Stomach smooth muscle (tissue), 2 donors: ENCODE results near the gene ABCA13.
A peak's percentile ranks its signal among the peaks of the same experiment; 100 is the strongest.
"Not testable (repeated sequence)": the region's sequence is repeated elsewhere in the genome, so short reads cannot be mapped to it uniquely, and the experiment has no call there.

Experiments
- H3K27ac ChIP-seq: one replicate; pipeline ENCODE4 v1.7.0; 2013; ENCODE audit warnings: mild to moderate bottlenecking, low read length, inconsistent platforms
- H3K27me3 ChIP-seq, 2 donors: one replicate each; pipeline ENCODE4 v1.7.0; 2013; ENCODE audit warnings: low read length in 2 of 2; ENCODE audit not compliant: insufficient read depth in 2 of 2, control insufficient read depth in 1 of 2
- H3K36me3 ChIP-seq, 2 donors: one replicate each; pipeline ENCODE4 v1.7.0; 2013; ENCODE audit warnings: low read length in 2 of 2; ENCODE audit not compliant: control insufficient read depth in 2 of 2, insufficient read depth in 2 of 2
- H3K4me1 ChIP-seq: one replicate; pipeline ENCODE4 v1.7.0; 2013; ENCODE audit warnings: low read length; ENCODE audit not compliant: control insufficient read depth, insufficient read depth
- H3K4me3 ChIP-seq, 2 donors: one replicate each; pipeline ENCODE4 v1.7.0; 2013; ENCODE audit warnings: low read length in 2 of 2
- H3K9ac ChIP-seq, 2 donors: one replicate each; pipeline ENCODE4 v1.7.0; 2013; ENCODE audit warnings: low read length in 2 of 2, mild to moderate bottlenecking in 1 of 2
- H3K9me3 ChIP-seq, 2 donors: one replicate each; pipeline ENCODE4 v1.7.0; 2013; ENCODE audit warnings: low read length in 2 of 2; ENCODE audit not compliant: control insufficient read depth in 2 of 2
- donor health status: healthy.
- donor health status: Pancreatic carcinoma.

The ABCA13 gene, protein sequence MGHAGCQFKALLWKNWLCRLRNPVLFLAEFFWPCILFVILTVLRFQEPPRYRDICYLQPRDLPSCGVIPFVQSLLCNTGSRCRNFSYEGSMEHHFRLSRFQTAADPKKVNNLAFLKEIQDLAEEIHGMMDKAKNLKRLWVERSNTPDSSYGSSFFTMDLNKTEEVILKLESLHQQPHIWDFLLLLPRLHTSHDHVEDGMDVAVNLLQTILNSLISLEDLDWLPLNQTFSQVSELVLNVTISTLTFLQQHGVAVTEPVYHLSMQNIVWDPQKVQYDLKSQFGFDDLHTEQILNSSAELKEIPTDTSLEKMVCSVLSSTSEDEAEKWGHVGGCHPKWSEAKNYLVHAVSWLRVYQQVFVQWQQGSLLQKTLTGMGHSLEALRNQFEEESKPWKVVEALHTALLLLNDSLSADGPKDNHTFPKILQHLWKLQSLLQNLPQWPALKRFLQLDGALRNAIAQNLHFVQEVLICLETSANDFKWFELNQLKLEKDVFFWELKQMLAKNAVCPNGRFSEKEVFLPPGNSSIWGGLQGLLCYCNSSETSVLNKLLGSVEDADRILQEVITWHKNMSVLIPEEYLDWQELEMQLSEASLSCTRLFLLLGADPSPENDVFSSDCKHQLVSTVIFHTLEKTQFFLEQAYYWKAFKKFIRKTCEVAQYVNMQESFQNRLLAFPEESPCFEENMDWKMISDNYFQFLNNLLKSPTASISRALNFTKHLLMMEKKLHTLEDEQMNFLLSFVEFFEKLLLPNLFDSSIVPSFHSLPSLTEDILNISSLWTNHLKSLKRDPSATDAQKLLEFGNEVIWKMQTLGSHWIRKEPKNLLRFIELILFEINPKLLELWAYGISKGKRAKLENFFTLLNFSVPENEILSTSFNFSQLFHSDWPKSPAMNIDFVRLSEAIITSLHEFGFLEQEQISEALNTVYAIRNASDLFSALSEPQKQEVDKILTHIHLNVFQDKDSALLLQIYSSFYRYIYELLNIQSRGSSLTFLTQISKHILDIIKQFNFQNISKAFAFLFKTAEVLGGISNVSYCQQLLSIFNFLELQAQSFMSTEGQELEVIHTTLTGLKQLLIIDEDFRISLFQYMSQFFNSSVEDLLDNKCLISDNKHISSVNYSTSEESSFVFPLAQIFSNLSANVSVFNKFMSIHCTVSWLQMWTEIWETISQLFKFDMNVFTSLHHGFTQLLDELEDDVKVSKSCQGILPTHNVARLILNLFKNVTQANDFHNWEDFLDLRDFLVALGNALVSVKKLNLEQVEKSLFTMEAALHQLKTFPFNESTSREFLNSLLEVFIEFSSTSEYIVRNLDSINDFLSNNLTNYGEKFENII (N-terminal part only)

DNA sequence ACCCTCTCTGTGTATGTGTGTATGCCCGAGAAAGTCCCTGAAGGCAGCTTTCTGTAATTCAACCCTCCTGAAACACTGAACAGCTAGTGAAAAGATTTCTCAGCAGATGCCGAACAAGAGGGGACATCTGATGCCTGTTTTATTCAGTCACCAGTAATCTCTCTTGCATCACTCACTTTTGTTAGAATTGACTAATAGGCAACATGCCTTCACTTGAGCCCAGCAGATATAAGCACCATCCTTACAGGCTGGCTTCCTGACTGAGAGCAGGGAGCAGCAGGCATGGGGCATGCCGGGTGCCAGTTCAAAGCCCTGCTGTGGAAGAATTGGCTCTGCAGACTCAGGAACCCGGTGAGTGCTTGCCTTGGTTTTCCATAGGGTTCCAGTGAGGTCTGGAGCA, at the start of gene ABCA13:
Gene ABCA13 (plus strand): TSS at position 257 of the 400 bp plus-strand sequence. CDS start 26 bp downstream, at position 283.
- H3K4me3 ChIP-seq, result no peak within 1 kb of the TSS
- no peak within 1 kb of the TSS for H3K9ac ChIP-seq
- H3K27me3 ChIP-seq, result no peaks in the 10 kb centered on the region
- H3K4me1 ChIP-seq, result no peaks in the 10 kb centered on the region
- no peaks in the 10 kb centered on the region for H3K9me3 ChIP-seq
- no peaks in the 10 kb centered on the region for H3K36me3 ChIP-seq
- no peak within 1 kb of the TSS for H3K27ac ChIP-seq

DNA sequence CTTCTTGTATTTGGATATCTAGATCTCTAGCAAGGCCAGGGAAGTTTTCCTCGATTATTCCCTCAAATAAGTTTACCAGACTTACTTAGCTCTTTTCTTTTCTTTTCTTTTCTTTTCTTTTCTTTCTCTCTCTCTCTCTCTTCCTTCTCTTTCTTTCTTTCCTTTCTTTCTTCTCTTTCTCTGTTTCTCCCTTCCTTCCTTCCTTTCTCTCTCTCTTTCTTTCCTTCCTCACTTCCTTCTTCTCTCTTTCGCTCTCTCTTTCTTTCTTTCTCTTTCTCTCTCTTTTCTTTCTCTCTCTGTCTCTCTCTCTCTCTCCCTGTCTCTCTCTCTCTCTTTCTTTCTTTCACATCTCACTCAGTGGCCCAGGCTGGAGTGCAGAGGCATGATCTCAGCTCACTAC, 45.2 kb upstream of the ABCA13 start:
- no peaks in the 10 kb centered on the region for H3K36me3 ChIP-seq
- H3K27ac ChIP-seq, result no peak overlapping the region
- H3K9ac ChIP-seq, result no peak overlapping the region
- no peaks in the 10 kb centered on the region for H3K4me1 ChIP-seq
- no peaks in the 10 kb centered on the region for H3K9me3 ChIP-seq
- H3K4me3 ChIP-seq, result no peak overlapping the region
- H3K27me3 ChIP-seq, result no peaks in the 10 kb centered on the region

DNA sequence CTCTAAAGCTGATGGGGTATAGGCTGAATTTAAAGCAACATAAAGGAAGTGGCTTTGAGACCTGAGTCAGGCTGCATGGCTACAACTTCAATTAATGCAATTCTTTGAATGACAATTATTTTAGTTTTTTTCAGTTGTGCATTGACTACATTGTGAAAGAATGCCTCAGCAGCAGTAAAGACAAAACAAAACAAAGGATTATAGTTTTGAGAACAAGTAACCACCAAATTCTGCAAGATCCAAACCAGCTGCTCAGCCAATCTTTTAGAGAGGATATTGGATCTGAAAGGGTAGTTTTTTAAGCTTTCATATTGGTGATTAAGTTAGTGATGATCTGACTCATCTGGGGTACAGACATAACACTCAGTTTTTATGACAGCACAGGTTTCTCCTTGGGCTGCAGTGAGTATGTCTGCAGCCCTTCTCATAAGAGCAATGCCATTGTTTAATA, 40.6 kb upstream of the ABCA13 start:
- H3K36me3 ChIP-seq, result no peaks in the 10 kb centered on the region
- H3K4me3 ChIP-seq, result no peak overlapping the region
- no peak overlapping the region for H3K27ac ChIP-seq
- no peaks in the 10 kb centered on the region for H3K9me3 ChIP-seq
- H3K9ac ChIP-seq, result no peak overlapping the region
- H3K27me3 ChIP-seq, result no peaks in the 10 kb centered on the region
- H3K4me1 ChIP-seq, result no peaks in the 10 kb centered on the region

DNA sequence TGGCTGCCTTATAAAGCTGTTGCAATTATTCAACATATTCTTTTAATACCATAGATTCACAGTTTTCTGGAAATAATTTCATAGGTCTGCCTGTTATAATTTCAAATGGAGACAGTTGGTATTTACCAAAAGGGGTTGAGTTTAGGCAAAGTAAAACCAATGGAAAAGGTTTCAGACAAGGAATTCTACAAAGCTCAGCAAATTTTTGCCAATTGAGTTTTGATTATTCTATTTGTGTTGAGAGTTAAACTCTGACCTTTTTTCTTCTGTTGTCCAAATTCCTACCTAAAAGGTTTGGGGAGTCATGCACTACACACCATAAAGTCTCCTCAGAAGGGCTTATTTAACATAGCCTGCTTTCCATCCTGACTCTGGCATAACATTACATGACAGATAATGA, 38.5 kb upstream of the ABCA13 start:
- Histone ChIP-seq H3K4me1 (no peaks in the 10 kb centered on the region), H3K9ac (no peak overlapping the region), H3K9me3 (no peaks in the 10 kb centered on the region), H3K36me3 (no peaks in the 10 kb centered on the region), H3K4me3 (no peak overlapping the region), H3K27ac (no peak overlapping the region), H3K27me3 (no peaks in the 10 kb centered on the region)

DNA sequence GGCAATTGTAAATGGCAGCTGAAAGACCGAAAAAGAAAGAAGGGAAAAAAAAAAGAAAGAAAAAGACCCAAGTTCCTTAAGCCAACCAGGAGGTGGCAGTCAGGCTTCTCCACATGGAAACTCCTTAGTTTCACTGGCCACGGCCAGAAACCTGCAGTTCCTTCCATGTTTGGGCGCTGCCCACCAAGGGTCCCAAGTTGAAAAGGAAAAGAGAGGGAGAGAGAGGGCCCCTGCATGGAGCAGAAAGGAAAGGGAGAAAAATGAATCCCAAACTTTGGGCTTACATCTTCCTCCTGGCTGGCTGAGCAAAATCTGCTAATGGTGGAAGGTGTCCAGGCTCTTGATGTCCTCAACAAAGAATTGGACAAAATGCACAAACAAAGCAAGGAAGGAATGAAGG, 31.8 kb upstream of the ABCA13 start:
- no peaks in the 10 kb centered on the region for H3K36me3 ChIP-seq
- H3K9ac ChIP-seq, result no peak overlapping the region
- H3K27me3 ChIP-seq, result no peaks in the 10 kb centered on the region
- H3K4me1 ChIP-seq, result peaks cover 7% of the 10 kb centered on the region
- H3K4me3 ChIP-seq, result no peak overlapping the region
- no peaks in the 10 kb centered on the region for H3K9me3 ChIP-seq
- H3K27ac ChIP-seq, result no peak overlapping the region

DNA sequence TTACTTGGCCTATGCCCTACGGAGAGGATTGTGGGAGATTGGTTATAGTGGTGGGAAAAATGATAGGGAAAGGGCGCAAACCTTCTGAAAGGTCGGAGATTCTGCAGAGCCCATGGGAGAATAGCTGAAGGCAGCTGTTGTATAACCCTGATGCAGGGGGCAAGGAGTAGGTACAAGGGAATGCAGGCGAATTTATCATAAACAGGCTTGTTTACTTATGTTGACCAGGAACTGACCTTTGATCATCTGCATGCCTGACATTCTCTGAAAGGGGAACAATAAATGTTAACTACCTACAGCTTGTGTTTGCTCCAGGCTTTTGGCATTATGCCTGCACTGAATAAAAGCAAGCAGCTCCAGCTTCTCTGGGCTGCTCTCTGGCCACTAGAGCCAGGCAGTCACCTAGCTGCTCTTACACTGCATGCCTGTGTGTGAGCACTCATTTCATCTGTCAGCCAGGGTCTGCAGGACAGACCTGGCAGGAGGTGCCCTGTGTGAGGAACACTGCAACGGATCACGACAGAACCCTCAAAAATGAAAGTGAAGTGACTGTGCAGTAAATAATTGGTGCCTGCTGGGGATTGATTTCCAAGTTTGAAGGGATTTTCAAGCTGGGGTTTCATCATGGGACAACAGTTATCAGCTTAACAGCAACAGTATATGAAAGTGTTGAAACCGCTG, 31.1 kb upstream of the ABCA13 start:
- Histone ChIP-seq H3K4me3 (peak overlapping the region; percentile 47 to 54), H3K4me1 (peaks cover 7% of the 10 kb centered on the region), H3K27me3 (no peaks in the 10 kb centered on the region), H3K27ac (no peak overlapping the region), H3K36me3 (no peaks in the 10 kb centered on the region), H3K9me3 (no peaks in the 10 kb centered on the region), H3K9ac (no peak overlapping the region)

DNA sequence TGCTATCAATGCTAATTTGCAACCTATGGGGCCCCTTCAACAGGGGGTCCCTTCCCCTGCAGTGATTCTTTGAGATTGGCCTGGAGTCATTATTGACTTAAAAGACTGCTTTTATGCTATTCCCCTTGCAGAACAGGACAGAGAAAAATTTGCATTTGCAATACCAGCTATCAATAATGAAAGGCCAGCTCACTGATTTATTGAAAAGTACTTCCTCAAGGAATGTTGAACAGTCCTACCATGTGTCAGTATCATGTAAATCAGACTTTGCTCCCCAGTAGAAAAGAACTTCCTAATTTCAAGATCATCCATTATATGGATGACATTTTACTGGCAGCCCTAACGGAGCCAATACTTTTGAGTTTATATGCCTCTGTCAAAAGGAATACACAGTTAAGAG, 29.7 kb upstream of the ABCA13 start:
- peaks cover 7% of the 10 kb centered on the region for H3K4me1 ChIP-seq
- no peak overlapping the region for H3K27ac ChIP-seq

DNA sequence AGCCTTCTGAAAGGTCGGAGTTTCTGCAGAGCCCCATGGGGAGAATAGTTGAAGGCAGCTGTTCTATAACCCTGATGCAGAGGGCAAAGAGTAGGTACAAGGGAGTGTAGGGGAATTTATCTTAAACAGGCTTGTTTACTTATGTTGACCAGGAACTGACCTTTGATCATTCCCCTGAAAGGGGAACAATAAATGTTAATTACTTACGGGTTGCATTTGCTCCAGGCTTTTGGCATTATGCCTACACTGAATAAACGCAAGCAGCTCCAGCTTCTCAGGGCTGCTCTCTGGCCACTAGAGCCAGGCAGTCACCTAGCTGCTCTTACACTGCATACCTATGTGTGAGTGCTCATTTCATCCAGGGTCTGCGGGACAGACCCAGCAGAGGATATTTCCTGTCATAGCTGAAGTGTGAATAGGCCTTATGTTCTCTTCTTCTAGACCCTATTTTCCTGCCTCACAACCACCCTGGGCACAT, 26.9 kb upstream of the ABCA13 start:
- Histone ChIP-seq H3K27ac (no peak overlapping the region), H3K27me3 (no peaks in the 10 kb centered on the region), H3K4me1 (peaks cover 5% of the 10 kb centered on the region), H3K9me3 (no peaks in the 10 kb centered on the region), H3K36me3 (no peaks in the 10 kb centered on the region), H3K9ac (no peak overlapping the region), H3K4me3 (no peak overlapping the region)

More for the DNA sequence above, 29.7 kb upstream of the ABCA13 start:
- no peaks in the 10 kb centered on the region for H3K9me3 ChIP-seq
- H3K9ac ChIP-seq, result no peak overlapping the region
- no peaks in the 10 kb centered on the region for H3K27me3 ChIP-seq
- no peak overlapping the region for H3K4me3 ChIP-seq
- no peaks in the 10 kb centered on the region for H3K36me3 ChIP-seq

DNA sequence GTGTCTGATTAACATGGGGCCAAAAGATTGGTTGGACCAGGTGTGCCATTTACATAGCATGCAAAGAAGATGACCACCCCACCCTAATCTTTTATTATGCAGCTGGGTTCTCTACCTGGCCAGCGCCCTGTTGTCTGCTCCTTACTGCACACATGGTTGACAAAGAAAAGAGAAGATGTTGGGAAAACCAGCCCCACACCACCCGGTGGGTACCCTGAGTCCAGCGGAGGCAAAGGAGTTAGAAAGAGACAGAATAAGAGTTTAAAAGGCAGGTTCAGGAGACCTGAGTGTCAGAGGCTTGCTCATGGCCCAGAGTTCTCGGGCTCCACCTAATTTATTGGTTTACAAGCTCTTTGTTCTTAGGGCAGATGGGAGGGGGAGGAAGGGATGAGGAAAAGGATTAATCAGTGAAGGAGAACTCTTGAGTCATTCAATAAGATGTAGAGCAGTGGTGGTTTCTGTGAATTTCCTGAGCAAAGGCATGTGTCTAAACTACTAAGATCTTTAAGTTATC, 24.1 kb upstream of the ABCA13 start:
- Histone ChIP-seq H3K9ac (no peak overlapping the region), H3K27ac (no peak overlapping the region), H3K4me1 (no peaks in the 10 kb centered on the region)

DNA sequence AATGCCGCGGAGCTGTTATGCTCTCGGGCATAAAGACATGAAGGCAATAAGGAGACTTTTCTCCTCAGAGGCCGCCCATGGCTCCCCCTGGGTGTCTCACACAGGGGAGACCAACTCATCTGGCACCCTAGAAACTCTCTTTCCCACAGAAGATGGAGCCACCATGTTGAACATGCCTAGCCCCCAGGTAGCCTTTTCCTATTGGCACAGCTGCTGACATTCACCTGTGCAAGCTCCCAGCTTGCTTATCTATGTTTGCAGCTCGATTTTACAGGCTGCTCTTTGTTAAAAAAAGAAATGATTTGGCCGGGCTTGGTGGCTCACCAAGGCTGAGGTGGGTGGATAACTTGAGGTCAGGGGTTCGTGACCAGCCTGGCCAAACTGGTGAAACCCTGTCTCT, 23.6 kb upstream of the ABCA13 start:
- not testable (repeated sequence) for H3K4me1 ChIP-seq, H3K4me3 ChIP-seq, H3K9me3 ChIP-seq, H3K9ac ChIP-seq, H3K27me3 ChIP-seq, H3K27ac ChIP-seq, H3K36me3 ChIP-seq

More for the DNA sequence above, 24.1 kb upstream of the ABCA13 start:
- Histone ChIP-seq H3K4me3 (no peak overlapping the region), H3K9me3 (no peaks in the 10 kb centered on the region), H3K36me3 (no peaks in the 10 kb centered on the region), H3K27me3 (no peaks in the 10 kb centered on the region)
